GM12873 (cell line): ENCODE results near the gene P2RY6.

Source experiments
- TF ChIP-seq, protein P1 (sequence below): IDR thresholded peaks from 2 replicates; pipeline ENCODE4 v1.5.1; 2012; ENCODE audit warnings: low read depth, mild to moderate bottlenecking, moderate library complexity, low read length, control low read depth; ENCODE audit not compliant: insufficient read depth; ENCODE audit errors: missing control alignments

Gene P2RY6

DNA sequence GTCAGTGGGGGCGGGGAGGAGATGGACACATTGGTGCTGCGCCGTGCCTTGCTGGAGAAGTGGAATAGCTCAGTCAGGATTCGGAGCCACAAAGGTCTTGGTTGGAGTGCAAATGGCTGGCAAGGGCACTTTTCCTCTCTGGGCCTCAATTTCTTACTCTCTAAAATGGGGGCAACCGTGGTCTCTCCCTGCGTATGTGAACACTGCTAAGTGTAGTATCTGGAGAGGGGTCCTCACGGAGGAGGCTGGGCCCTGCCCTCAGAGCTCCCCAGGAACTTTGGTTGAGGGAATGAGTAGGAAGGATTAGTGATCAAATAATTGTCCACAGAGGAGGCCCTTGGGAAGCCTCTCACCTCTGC, 521 bp downstream of the P2RY6 start:
- TF ChIP-seq, protein P1, sequence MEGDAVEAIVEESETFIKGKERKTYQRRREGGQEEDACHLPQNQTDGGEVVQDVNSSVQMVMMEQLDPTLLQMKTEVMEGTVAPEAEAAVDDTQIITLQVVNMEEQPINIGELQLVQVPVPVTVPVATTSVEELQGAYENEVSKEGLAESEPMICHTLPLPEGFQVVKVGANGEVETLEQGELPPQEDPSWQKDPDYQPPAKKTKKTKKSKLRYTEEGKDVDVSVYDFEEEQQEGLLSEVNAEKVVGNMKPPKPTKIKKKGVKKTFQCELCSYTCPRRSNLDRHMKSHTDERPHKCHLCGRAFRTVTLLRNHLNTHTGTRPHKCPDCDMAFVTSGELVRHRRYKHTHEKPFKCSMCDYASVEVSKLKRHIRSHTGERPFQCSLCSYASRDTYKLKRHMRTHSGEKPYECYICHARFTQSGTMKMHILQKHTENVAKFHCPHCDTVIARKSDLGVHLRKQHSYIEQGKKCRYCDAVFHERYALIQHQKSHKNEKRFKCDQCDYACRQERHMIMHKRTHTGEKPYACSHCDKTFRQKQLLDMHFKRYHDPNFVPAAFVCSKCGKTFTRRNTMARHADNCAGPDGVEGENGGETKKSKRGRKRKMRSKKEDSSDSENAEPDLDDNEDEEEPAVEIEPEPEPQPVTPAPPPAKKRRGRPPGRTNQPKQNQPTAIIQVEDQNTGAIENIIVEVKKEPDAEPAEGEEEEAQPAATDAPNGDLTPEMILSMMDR = no peak

DNA sequence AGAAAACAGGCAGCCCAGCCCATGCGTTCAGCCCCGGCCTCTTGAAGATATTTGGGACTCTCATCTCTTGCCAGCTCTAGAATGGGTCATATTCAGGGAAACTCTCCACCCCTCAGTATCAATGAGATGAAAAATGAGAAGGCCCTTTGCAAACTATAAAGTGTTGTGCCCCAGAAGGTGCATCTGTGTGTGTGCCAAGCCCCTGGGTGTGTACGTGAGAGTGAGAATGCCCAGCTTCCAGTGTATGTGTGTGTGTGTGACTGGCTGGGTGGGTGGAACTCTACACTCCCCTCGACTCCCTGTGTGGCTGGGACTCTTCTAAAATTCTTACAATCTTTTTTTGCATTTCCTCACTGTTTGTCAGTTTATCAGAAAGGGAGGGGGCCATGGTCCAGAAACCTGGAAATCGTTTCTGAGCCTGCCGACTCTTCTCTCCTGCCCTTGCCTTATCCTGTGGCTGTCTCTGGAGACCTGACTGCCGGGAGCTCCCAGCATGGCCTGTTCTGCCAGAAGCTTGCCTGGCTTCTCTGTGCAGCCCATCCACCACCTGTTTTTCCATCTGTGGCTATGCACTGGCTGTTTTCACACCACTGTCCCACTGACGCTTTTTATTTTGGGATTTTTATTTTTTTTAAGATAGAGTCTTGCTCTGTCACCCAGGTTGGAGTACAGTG, 1.2 kb downstream of the P2RY6 start:
- TF ChIP-seq, protein P1 = no peak

DNA sequence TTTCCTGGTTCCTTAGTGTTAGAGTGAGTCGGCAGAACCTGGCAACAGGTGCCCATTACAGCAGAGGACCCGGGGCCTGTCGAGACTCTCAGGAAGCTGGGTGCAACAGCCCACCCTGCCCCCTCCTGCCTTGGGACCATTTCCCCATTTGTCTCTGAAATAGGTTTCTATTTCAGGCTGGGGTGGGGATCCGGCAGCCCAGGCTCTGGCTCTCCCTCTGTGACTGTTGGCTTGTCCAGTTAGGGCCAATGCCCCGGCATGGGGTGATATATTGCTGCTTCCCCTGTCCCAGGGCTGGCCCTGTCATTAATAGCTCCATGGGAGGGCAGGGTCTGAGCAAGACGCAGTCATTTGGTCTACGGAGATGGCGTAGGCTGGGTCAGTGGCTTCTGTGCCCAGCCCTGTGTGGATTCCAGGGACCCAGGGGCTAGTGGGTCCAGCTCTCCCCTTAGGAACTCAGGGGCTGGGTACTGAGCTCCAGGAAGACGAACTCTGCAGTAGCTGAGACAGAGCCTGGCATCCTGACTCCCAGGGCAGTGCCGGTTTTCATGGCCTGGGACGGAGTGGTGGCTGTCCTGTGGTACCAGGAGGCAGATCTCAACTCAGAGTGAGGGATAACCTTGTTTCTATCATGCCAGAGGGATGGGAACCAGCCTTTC, 2.7 kb downstream of the P2RY6 start:
- TF ChIP-seq, protein P1 = no peak

DNA sequence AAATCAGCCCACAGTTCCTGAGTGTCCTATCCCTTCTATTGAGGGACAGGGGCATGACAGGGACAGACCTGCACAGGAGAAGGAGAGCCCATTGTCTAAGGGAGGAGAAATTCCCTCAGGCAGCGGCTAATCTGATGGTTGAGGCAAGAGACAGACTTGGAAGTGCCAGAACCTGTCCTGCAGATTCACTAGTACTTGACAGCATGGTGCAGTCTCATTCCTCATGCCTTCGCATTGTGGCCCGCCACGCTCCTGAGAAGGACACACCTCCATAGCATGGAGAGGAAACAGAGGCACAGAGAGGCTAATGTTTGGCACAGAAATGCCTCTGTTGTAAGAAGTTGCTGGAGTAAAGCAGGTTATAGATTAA, 3.2 kb downstream of the P2RY6 start:
- TF ChIP-seq, protein P1 = no peak

DNA sequence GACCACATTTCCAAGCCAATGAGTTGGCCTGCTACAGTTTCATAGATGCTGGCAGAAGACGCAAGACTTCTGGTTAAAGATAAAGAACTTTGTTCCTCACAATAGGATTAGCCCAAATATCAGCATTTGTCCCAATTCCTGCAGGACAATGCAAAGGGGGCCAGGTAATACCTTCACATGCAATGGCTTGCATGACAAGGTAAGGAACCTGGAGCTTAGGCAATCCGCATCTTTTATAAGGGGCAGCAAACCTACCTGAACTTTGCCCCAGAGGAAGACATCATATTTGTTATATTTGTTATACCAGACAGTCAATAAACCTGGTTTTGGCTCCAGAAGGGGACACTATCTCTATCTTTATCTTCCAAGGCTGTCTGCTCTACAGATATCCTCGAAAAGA, 5.3 kb downstream of the P2RY6 start:
- TF ChIP-seq, protein P1 = no peak

DNA sequence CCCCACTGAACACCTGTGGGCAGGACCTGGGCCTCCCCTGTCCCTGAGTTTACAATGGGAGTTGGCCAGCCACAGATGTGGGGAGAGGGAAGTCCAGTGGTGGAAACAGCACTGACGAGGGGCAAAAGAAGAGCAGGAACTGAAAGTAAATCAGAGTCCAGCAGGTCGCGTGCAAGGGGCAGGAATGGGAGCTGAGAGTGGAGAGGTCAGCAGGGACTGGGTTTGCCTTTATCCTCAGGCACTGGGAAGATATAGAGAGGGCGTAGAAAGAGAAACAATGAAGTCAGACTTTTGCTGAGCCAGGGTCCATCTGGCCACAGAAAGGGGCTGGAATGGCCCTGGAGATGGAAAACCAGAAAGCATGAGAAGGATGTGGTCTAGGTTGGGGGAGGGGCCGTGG, 8.5 kb downstream of the P2RY6 start:
- TF ChIP-seq, protein P1 = no peak

DNA sequence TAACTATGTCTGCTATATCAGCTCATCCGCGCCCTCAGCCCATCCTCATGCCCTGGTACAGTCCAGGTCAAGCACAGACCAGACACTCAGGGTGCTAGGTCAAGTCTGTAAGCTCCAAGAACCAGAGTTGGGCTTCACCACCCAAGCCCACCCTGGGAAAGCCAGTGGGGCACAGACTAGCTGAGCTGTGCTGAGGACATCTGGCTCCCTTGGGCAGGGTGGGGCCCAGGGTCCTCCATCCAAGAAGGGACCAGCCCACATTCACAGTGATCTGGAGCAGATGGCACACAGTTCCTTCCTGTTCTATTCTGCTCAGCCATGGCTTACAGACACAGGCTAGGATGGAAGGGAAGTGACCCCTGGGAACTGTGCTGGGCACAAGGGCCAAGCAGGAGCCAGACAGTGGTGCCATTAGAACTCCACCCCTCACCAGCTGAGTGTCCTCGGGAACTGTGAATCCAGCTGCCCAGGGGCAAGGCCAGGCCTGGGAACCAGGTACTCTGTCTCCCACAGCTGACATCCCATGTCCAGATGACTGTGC, 9.1 kb downstream of the P2RY6 start:
- TF ChIP-seq, protein P1 = no peak
